IPS-15b (cell line): Measurements from ENCODE around the gene STK11.

Source experiments
- H3K27me3 ChIP-seq: one replicate; pipeline ENCODE4 v1.6.1; 2013; ENCODE audit warnings: low read length; ENCODE audit not compliant: control insufficient read depth, insufficient read depth
- H3K36me3 ChIP-seq: one replicate; pipeline ENCODE4 v1.6.1; 2013; ENCODE audit warnings: low read length; ENCODE audit not compliant: control insufficient read depth, insufficient read depth
- H3K4me1 ChIP-seq: one replicate; pipeline ENCODE4 v1.6.1; 2013; ENCODE audit warnings: mild to moderate bottlenecking, low read length; ENCODE audit not compliant: control insufficient read depth, insufficient read depth
- H3K4me3 ChIP-seq: one replicate; pipeline ENCODE4 v1.5.1; 2013; ENCODE audit warnings: low read depth, low read length
- H3K9ac ChIP-seq: one replicate; pipeline ENCODE4 v1.6.1; 2013; ENCODE audit warnings: low read depth, mild to moderate bottlenecking, low read length
- H3K9me3 ChIP-seq: one replicate; pipeline ENCODE4 v1.6.1; 2013; ENCODE audit warnings: mild to moderate bottlenecking, low read length; ENCODE audit not compliant: control insufficient read depth, insufficient read depth

Gene STK11

GRCh38 chr19:1163934-1164683 is 41.5 kb upstream of the STK11 start:
- Histone ChIP-seq H3K4me1 (peaks cover 2% of the 10 kb centered on the region), H3K36me3 (peaks cover 3% of the 10 kb centered on the region), H3K27me3 (no peaks in the 10 kb centered on the region), H3K9ac (no peak overlapping the region), H3K9me3 (no peaks in the 10 kb centered on the region), H3K4me3 (no peak overlapping the region)

GRCh38 chr19:1164684-1165531 is 40.7 kb upstream of the STK11 start:
- no peaks in the 10 kb centered on the region for H3K27me3 ChIP-seq
- peaks cover 3% of the 10 kb centered on the region for H3K36me3 ChIP-seq
- no peak overlapping the region for H3K9ac ChIP-seq
- peaks cover 2% of the 10 kb centered on the region for H3K4me1 ChIP-seq
- no peaks in the 10 kb centered on the region for H3K9me3 ChIP-seq
- no peak overlapping the region for H3K4me3 ChIP-seq

GRCh38 chr19:1166872-1167573 is 38.6 kb upstream of the STK11 start:
- Histone ChIP-seq H3K9ac (peak overlapping the region; percentile 47), H3K4me1 (peaks cover 4% of the 10 kb centered on the region), H3K4me3 (no peak overlapping the region), H3K27me3 (no peaks in the 10 kb centered on the region), H3K36me3 (peaks cover 3% of the 10 kb centered on the region), H3K9me3 (no peaks in the 10 kb centered on the region)

- Histone ChIP-seq H3K9me3 (no peaks in the 10 kb centered on the region), H3K4me1 (peaks cover 4% of the 10 kb centered on the region), H3K36me3 (peaks cover 3% of the 10 kb centered on the region), H3K9ac (peak overlapping the region; percentile 47), H3K4me3 (no peak overlapping the region), H3K27me3 (no peaks in the 10 kb centered on the region)
These were observed 37.6 kb upstream of the STK11 start for GRCh38 chr19:1167687-1168571.

GRCh38 chr19:1168572-1169410 is 36.8 kb upstream of the STK11 start:
- H3K9me3 ChIP-seq, result no peaks in the 10 kb centered on the region
- H3K9ac ChIP-seq, result peak overlapping the region; percentile 54
- H3K36me3 ChIP-seq, result peaks cover 3% of the 10 kb centered on the region
- H3K4me1 ChIP-seq, result peaks cover 4% of the 10 kb centered on the region
- no peak overlapping the region for H3K4me3 ChIP-seq
- H3K27me3 ChIP-seq, result no peaks in the 10 kb centered on the region

- Histone ChIP-seq H3K9ac (peak overlapping the region; percentile 54), H3K36me3 (peaks cover 3% of the 10 kb centered on the region), H3K4me3 (no peak overlapping the region)
These were observed 36.2 kb upstream of the STK11 start for GRCh38 chr19:1169411-1169791.

GRCh38 chr19:1169921-1170885 is 35.4 kb upstream of the STK11 start:
- peaks cover 4% of the 10 kb centered on the region for H3K4me1 ChIP-seq
- H3K36me3 ChIP-seq, result peaks cover 3% of the 10 kb centered on the region
- no peaks in the 10 kb centered on the region for H3K9me3 ChIP-seq
- peak overlapping the region; percentile 54 for H3K9ac ChIP-seq
- no peak overlapping the region for H3K4me3 ChIP-seq
- no peaks in the 10 kb centered on the region for H3K27me3 ChIP-seq

More at GRCh38 chr19:1169411-1169791, 36.2 kb upstream of the STK11 start:
- Histone ChIP-seq H3K9me3 (no peaks in the 10 kb centered on the region), H3K27me3 (no peaks in the 10 kb centered on the region), H3K4me1 (peaks cover 4% of the 10 kb centered on the region)

- Histone ChIP-seq H3K9ac (no peak overlapping the region), H3K9me3 (no peaks in the 10 kb centered on the region), H3K36me3 (peaks cover 3% of the 10 kb centered on the region), H3K4me3 (peak overlapping the region; percentile 82), H3K27me3 (no peaks in the 10 kb centered on the region), H3K4me1 (peaks cover 4% of the 10 kb centered on the region)
These were observed 34.4 kb upstream of the STK11 start for GRCh38 chr19:1170938-1171754.

GRCh38 chr19:1171755-1172352 is 33.7 kb upstream of the STK11 start:
- H3K36me3 ChIP-seq, result peaks cover 3% of the 10 kb centered on the region
- H3K9me3 ChIP-seq, result no peaks in the 10 kb centered on the region
- H3K9ac ChIP-seq, result no peak overlapping the region
- H3K4me3 ChIP-seq, result peak overlapping the region; percentile 82
- H3K27me3 ChIP-seq, result no peaks in the 10 kb centered on the region
- H3K4me1 ChIP-seq, result peaks cover 2% of the 10 kb centered on the region
